ENCODE measurements around the gene AKR1C2. TPM values are rescaled to one million over a fixed set of nuclear protein-coding genes. Genes with fewer than 3 reads are reported as not detected.
"Not testable (repeated sequence)": the region's sequence is repeated elsewhere in the genome, so short reads cannot be mapped to it uniquely, and the experiment has no call there.

Gene AKR1C2
- total RNA-seq, 4 donors from 2014 or later = 43.0 to 72.7 (median 53.7) TPM

- WGBS, 2 donors (ENCODE audit: low coverage in 1 of 2) = 65 to 73% methylated on average over 2 of the region's 2 CpGs
- H3K27ac ChIP-seq = peak overlapping the region in 1 of 4 donors; percentile 21
- DNase-seq = no peak
- no peak overlapping the region for H3K4me3 ChIP-seq
- no peaks in the 10 kb centered on the region for H3K27me3 ChIP-seq
- intact Hi-C loops (cut with DNase I; ENCODE audit: low total_unique reads) = no loop called here
- no peaks in the 10 kb centered on the region for H3K9me3 ChIP-seq
- TF ChIP-seq POLR2AphosphoS5 (IDR thresholded peaks at IDR 0.05) (no peak), POLR2A (IDR thresholded peaks at IDR 0.05) (no peak), CTCF (IDR thresholded peaks at IDR 0.05) (no peak), EP300 (IDR thresholded peaks at IDR 0.05; ENCODE audit: low read depth) (no peak)
- H3K4me1 ChIP-seq = peaks cover 4 to 40% (median 15%) of the 10 kb centered on the region in 4 donors
- H3K36me3 ChIP-seq = no peaks in the 10 kb centered on the region
- in situ Hi-C loops (cut with MboI; ENCODE audit: low pct_ligation_motif_present in 1 of 4, low pct_unique_long_range_greater_than_20kb in 1 of 4, low sequenced_read_pairs in 3 of 4) = no loop called here
These were observed 57.6 kb downstream of the AKR1C2 start for GRCh38 chr10:4945766-4946717.

GRCh38 chr10:4944841-4945240 lies 58.8 kb downstream of the AKR1C2 start:
- WGBS, 2 donors (ENCODE audit: low coverage in 1 of 2) = 86 to 92% methylated on average over 1 of the region's 1 CpG
- in situ Hi-C loops (cut with MboI; ENCODE audit: low pct_ligation_motif_present in 1 of 4, low pct_unique_long_range_greater_than_20kb in 1 of 4, low sequenced_read_pairs in 3 of 4) (no loop called here), intact Hi-C loops (cut with DNase I; ENCODE audit: low total_unique reads) (no loop called here)
- H3K27ac ChIP-seq = no peak overlapping the region
- H3K9me3 ChIP-seq = no peaks in the 10 kb centered on the region
- no peaks in the 10 kb centered on the region for H3K27me3 ChIP-seq
- DNase-seq = no peak
- no peak overlapping the region for H3K4me3 ChIP-seq
- no peak for TF ChIP-seq POLR2A (IDR thresholded peaks at IDR 0.05)
- no peak for TF ChIP-seq CTCF (IDR thresholded peaks at IDR 0.05)
- no peak for TF ChIP-seq POLR2AphosphoS5 (IDR thresholded peaks at IDR 0.05)
- no peak for TF ChIP-seq EP300 (IDR thresholded peaks at IDR 0.05; ENCODE audit: low read depth)
- H3K4me1 ChIP-seq = peaks cover 4 to 40% (median 15%) of the 10 kb centered on the region in 4 donors
- H3K36me3 ChIP-seq = no peaks in the 10 kb centered on the region

- no peaks in the 10 kb centered on the region for H3K27me3 ChIP-seq
- H3K9me3 ChIP-seq = no peaks in the 10 kb centered on the region
- no peak for DNase-seq
- in situ Hi-C loops (cut with MboI; ENCODE audit: low pct_ligation_motif_present in 1 of 4, low pct_unique_long_range_greater_than_20kb in 1 of 4, low sequenced_read_pairs in 3 of 4) = no loop called here
- no peak overlapping the region for H3K4me3 ChIP-seq
- no peaks in the 10 kb centered on the region for H3K36me3 ChIP-seq
- no peak for TF ChIP-seq EP300 (IDR thresholded peaks at IDR 0.05; ENCODE audit: low read depth)
- no peak for TF ChIP-seq POLR2AphosphoS5 (IDR thresholded peaks at IDR 0.05)
- TF ChIP-seq POLR2A (IDR thresholded peaks at IDR 0.05) = no peak
- TF ChIP-seq CTCF (IDR thresholded peaks at IDR 0.05) = no peak
- H3K27ac ChIP-seq = peak overlapping the region; percentile 9 to 48 (median 28)
- WGBS, 2 donors (ENCODE audit: low coverage in 1 of 2) = 51 to 77% methylated on average over 2 of the region's 2 CpGs
- intact Hi-C loops (cut with DNase I; ENCODE audit: low total_unique reads) = no loop called here
- H3K4me1 ChIP-seq = peaks cover 4 to 40% (median 15%) of the 10 kb centered on the region in 4 donors
These were observed 59.8 kb downstream of the AKR1C2 start for GRCh38 chr10:4943821-4944220.

GRCh38 chr10:4943416-4943815 lies 60.2 kb downstream of the AKR1C2 start:
- H3K36me3 ChIP-seq; H3K4me3 ChIP-seq; H3K27me3 ChIP-seq; H3K9me3 ChIP-seq; DNase-seq; intact Hi-C loops (cut with DNase I; ENCODE audit: low total_unique reads); in situ Hi-C loops (cut with MboI; ENCODE audit: low pct_ligation_motif_present in 1 of 4, low pct_unique_long_range_greater_than_20kb in 1 of 4, low sequenced_read_pairs in 3 of 4): not testable (repeated sequence)
- peaks cover 4 to 38% (median 14%) of the 10 kb centered on the region in 4 donors for H3K4me1 ChIP-seq
- peak overlapping the region; percentile 9 to 48 (median 28) for H3K27ac ChIP-seq

GRCh38 chr10:4942931-4943330 lies 60.7 kb downstream of the AKR1C2 start:
- H3K27me3 ChIP-seq; H3K9me3 ChIP-seq; H3K4me3 ChIP-seq; intact Hi-C loops (cut with DNase I; ENCODE audit: low total_unique reads); DNase-seq; H3K36me3 ChIP-seq; in situ Hi-C loops (cut with MboI; ENCODE audit: low pct_ligation_motif_present in 1 of 4, low pct_unique_long_range_greater_than_20kb in 1 of 4, low sequenced_read_pairs in 3 of 4): not testable (repeated sequence)
- Histone ChIP-seq H3K27ac (peak overlapping the region in 2 of 4 donors; percentile 43 to 48), H3K4me1 (peaks cover 4 to 33% (median 11%) of the 10 kb centered on the region in 4 donors)
- 50 to 64% methylated on average over 1 to 2 of the region's 2 CpGs for whole genome bisulfite sequencing, 2 donors (ENCODE audit: low coverage in 1 of 2)

Measured in transverse colon (tissue), 4 donors.